HepG2 (cell line): ENCODE data around the gene SETD7. TPM values are rescaled to one million over a fixed set of nuclear protein-coding genes. Genes with fewer than 3 reads are reported as not detected.
A peak's percentile ranks its signal among the peaks of the same experiment; 100 is the strongest.

Experiments used
- ATAC-seq: fragments of 200-7000 bp; cut with Tn5 transposase; 3 replicates; pipeline ENCODE4 v1.9.1; 2020; ENCODE audit warnings: mild to moderate bottlenecking, moderate library complexity
- BruUV-seq: library from RNA; stranded (reverse); fragments of 400-500 nt; replicated peaks from 2 replicates; lab custom pipeline; 2021; lab: Mats Ljungman, UMichigan
- CTCF ChIA-PET: fragments of 300-600 bp; formaldehyde crosslinking; extraction: SDS; loops from one replicate; lab custom pipeline; 2021; ENCODE audit warnings: low total read pairs, inconsistent platforms, low intra/inter-chr PET ratio; lab: Yijun Ruan, JAX
- POLR2A ChIA-PET: fragments of 350-600 bp; sonication (Branson Sonifier 250); formaldehyde crosslinking; loops from one replicate; lab custom pipeline; 2020; ENCODE audit warnings: antibody characterized with exemption, inconsistent platforms; lab: Yijun Ruan, JAX
- DNase-seq: peaks from one replicate; pipeline ENCODE4 v3.0.0-alpha.2; 2015; ENCODE audit warnings: low spot score
- FAIRE-seq: peaks from 3 replicates; lab custom pipeline; 2011; peaks lifted over from hg19 to GRCh38; lab: Jason Lieb, UNC
- H2AFZ ChIP-seq: one replicate; pipeline ENCODE4 v1.6.1; 2011; ENCODE audit warnings: low read length, inconsistent platforms
- H3K27ac ChIP-seq: fragments of 300-600 bp; 3 replicates; pipeline ENCODE4 v1.8.0; 2011; ENCODE audit warnings: mixed run types, mild to moderate bottlenecking, mixed read lengths, low read length, inconsistent platforms; ENCODE audit not compliant: insufficient read depth; ENCODE audit errors: extremely low read length
- H3K27me3 ChIP-seq, 2 experiments: fragments of 200-600 bp in 1 of 2; 2 replicates in 1 of 2; 3 replicates in 1 of 2; pipeline versions ENCODE4 v1.6.0 to v1.8.0; 2011; ENCODE audit warnings: low read length in 2 of 2, mild to moderate bottlenecking in 2 of 2, moderate library complexity in 2 of 2, inconsistent platforms in 1 of 2; ENCODE audit not compliant: insufficient read depth in 2 of 2, control insufficient read depth in 1 of 2
- H3K36me3 ChIP-seq, 2 experiments: fragments of 200-600 bp in 1 of 2; replicated peaks in 1 of 2; 2 replicates in 1 of 2; 3 replicates in 1 of 2; pipeline versions ENCODE4 v1.5.1 to v1.8.0; 2011; ENCODE audit warnings: low read length in 2 of 2, inconsistent platforms in 1 of 2; ENCODE audit not compliant: insufficient read depth in 2 of 2, control insufficient read depth in 1 of 2
- H3K4me1 ChIP-seq: 2 replicates; pipeline ENCODE4 v1.5.1; 2012; ENCODE audit warnings: low read length, inconsistent platforms; ENCODE audit not compliant: insufficient read depth
- H3K4me2 ChIP-seq: 2 replicates; pipeline ENCODE4 v1.6.0; 2011; ENCODE audit warnings: low read depth, low read length, inconsistent platforms
- H3K4me3 ChIP-seq, 3 experiments: fragments of 200-600 bp in 1 of 3; sonication (generic), shearing (Covaris generic) in 1 of 3; replicated peaks in 1 of 3; 2 replicates each; pipeline ENCODE4 v1.5.1; 2011 to 2016; ENCODE audit warnings: low read length in 3 of 3, inconsistent platforms in 2 of 3, low read depth in 2 of 3, mild to moderate bottlenecking in 2 of 3, control low read depth in 1 of 3, mixed read lengths in 1 of 3; ENCODE audit not compliant: insufficient read depth in 1 of 3
- H3K79me2 ChIP-seq: one replicate; pipeline ENCODE4 v1.6.1; 2011; ENCODE audit warnings: low read length, inconsistent platforms; ENCODE audit not compliant: insufficient read depth
- H3K9ac ChIP-seq: 2 replicates; pipeline ENCODE4 v1.6.0; 2011; ENCODE audit warnings: mild to moderate bottlenecking, low read depth, low read length, inconsistent platforms; ENCODE audit not compliant: insufficient read depth
- H3K9me3 ChIP-seq: 2 replicates; pipeline ENCODE4 v1.5.1; 2012; ENCODE audit warnings: mild to moderate bottlenecking, low read length
- H4K20me1 ChIP-seq: 2 replicates; pipeline ENCODE4 v1.6.0; 2011; ENCODE audit warnings: inconsistent platforms, mild to moderate bottlenecking, low read length, moderate library complexity; ENCODE audit not compliant: insufficient read depth
- BRF2 ChIP-seq: sonication (generic); formaldehyde crosslinking; IDR thresholded peaks from 2 replicates; pipeline ENCODE4 v1.8.1; 2022; ENCODE audit warnings: mild to moderate bottlenecking, missing genetic modification reagents
- ELF3 ChIP-seq: IDR thresholded peaks from 2 replicates; pipeline ENCODE4 v1.6.1; 2016; ENCODE audit warnings: missing genetic modification reagents, missing compliant biosample characterization
- GLI4 ChIP-seq: sonication (generic); formaldehyde crosslinking; IDR thresholded peaks from 2 replicates; pipeline ENCODE4 v1.5.1; 2020; ENCODE audit warnings: missing genetic modification reagents, mild to moderate bottlenecking, moderate library complexity, borderline replicate concordance
- PITX1 ChIP-seq: sonication (generic); formaldehyde crosslinking; IDR thresholded peaks from 2 replicates; pipeline ENCODE4 v1.5.1; 2020; ENCODE audit warnings: mild to moderate bottlenecking, missing genetic modification reagents
- PTBP1 ChIP-seq: fragments of 200-400 bp; formaldehyde crosslinking; IDR thresholded peaks from 2 replicates; pipeline ENCODE4 v1.6.1; 2018; ENCODE audit warnings: low read length, low read depth; ENCODE audit not compliant: poor library complexity, severe bottlenecking
- RAD21 ChIP-seq: fragments of 450-650 bp; formaldehyde crosslinking; IDR thresholded peaks from 2 replicates; pipeline ENCODE4 v1.5.0; 2020; ENCODE audit warnings: mild to moderate bottlenecking
- SAFB2 ChIP-seq: sonication (generic); formaldehyde crosslinking; IDR thresholded peaks from 2 replicates; pipeline ENCODE4 v1.5.1; 2020; ENCODE audit warnings: missing genetic modification reagents, low read depth, mild to moderate bottlenecking, borderline replicate concordance
- TOE1 ChIP-seq: sonication (generic); formaldehyde crosslinking; IDR thresholded peaks from 2 replicates; pipeline ENCODE4 v1.4.0; 2020; ENCODE audit warnings: mild to moderate bottlenecking, missing genetic modification reagents
- ZNF264 ChIP-seq: sonication (generic); formaldehyde crosslinking; IDR thresholded peaks from 2 replicates; pipeline ENCODE4 v1.4.0; 2020; ENCODE audit warnings: missing genetic modification reagents
- ZNF652 ChIP-seq: IDR thresholded peaks from 2 replicates; pipeline ENCODE4 v1.6.1; 2016; ENCODE audit warnings: low read depth, borderline replicate concordance
- ZNF850 ChIP-seq: sonication (generic); formaldehyde crosslinking; conservative IDR thresholded peaks from 2 replicates; pipeline ENCODE4 v1.9.0; 2021; ENCODE audit warnings: mild to moderate bottlenecking, missing genetic modification reagents
- WGBS: methylation state at CpG from one replicate; pipeline ENCODE4 v1.1.6; 2017; ENCODE audit warnings: low lambda C conversion rate; 5-methylcytosine and 5-hydroxymethylcytosine counted together
- in situ Hi-C: cut with HindIII; loops from 2 replicates; pipeline ENCODE4 v1.10.0; 2017; ENCODE audit warnings: low pct_unique_long_range_greater_than_20kb; ENCODE audit not compliant: extremely low pct_ligation_motif_present
- intact Hi-C: fragments of 100-400 bp; cut with micrococcal nuclease; formaldehyde crosslinking; loops from one replicate; pipeline ENCODE4 v1.10.0; 2022; ENCODE audit not compliant: unreplicated experiment
- polyA plus RNA-seq, 8 experiments: library from polyadenylated mRNA; depleted of rRNA in 3 of 8; stranded (reverse) in 7 of 8; unstranded in 1 of 8; fragments of >200 nt; fragmentation: Illumina TruSeq in 4 of 8; extraction: Trizol in 4 of 8; gene quantifications; 2 replicates each; pipeline versions ENCODE4 v1.2.1 to v1.2.3, GENCODE V29; 2011 to 2016; ENCODE audit warnings: low read depth in 4 of 8, missing spikeins in 1 of 8, mixed read lengths in 1 of 8; ENCODE audit not compliant: insufficient read depth in 1 of 8
- total RNA-seq, 5 experiments: library from RNA; depleted of rRNA; stranded (reverse); fragments of >200 nt; fragmentation: Illumina TruSeq; extraction: Trizol; gene quantifications; 2 replicates each; pipeline ENCODE4 v1.2.3, GENCODE V29; 2016; ENCODE audit warnings: low read depth in 1 of 5

Gene SETD7
- total and polyA plus RNA-seq, 2 of the 13 experiments (the other 11 are each of a cell fraction or from before 2014, with no cell fraction given): 0.08 to 0.22 TPM

DNA sequence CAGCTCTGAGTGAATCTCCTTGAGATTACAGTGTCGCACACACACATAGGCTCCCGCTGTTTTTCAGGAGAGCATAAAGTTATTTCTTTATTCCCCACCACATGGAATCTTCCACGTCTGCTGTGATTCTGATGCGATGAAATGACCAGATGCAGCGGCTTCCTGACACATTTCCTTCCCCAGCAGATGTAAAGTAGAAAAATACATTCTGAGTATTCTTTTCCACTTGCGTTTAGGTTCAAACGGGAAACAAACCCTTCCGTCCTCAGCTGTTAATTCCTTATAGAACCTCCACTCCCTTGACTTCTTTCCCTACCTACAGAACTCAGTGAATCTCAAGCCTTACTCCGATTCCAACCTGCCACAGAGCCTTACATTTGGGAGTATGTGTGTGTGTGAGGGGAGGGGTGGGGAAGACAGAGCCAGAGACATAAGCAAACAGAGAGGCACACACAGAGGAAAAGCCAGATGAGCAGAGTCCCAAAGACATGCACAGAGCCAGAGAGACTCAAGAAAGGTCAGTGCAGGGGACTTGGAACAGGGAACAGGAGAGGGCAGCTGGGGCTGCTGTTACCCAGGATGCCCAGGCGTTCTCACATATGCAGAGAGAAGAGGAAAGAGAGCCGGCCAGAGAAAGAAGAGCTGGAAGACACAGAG is 47.3 kb downstream of the SETD7 start:
- no peaks in the 10 kb centered on the region for H3K4me1 ChIP-seq
- no peaks in the 10 kb centered on the region for H3K9me3 ChIP-seq
- TF ChIP-seq ZNF850 (CRISPR knock-in tag) (no peak), ELF3 (CRISPR knock-in tag) (no peak), TOE1 (CRISPR knock-in tag) (no peak), PITX1 (CRISPR knock-in tag) (no peak), ZNF652 (CRISPR knock-in tag) (no peak), ZNF264 (CRISPR knock-in tag) (no peak), BRF2 (CRISPR knock-in tag) (no peak)
- WGBS: 78% methylated on average over 11 of the region's 11 CpGs
- ATAC-seq (peak; percentile 26; the same call in 1 of the 3 replicates), DNase-seq (no peak), FAIRE-seq (no peak)
- no peak overlapping the region for H3K27ac ChIP-seq
- H3K4me3 ChIP-seq: no peak overlapping the region
- no peaks in the 10 kb centered on the region for H3K36me3 ChIP-seq
- intact Hi-C loops (loop anchor here (1.0 kb wide), 1 partner anchor 92 kb away; no protein-coding TSS in a partner anchor), in situ Hi-C loops (loop anchor here (10.0 kb wide), 1 partner anchor 94 kb away; no protein-coding TSS in a partner anchor)
- H2AFZ ChIP-seq: no peak overlapping the region
- H3K4me2 ChIP-seq: no peak overlapping the region
- H4K20me1 ChIP-seq: no peaks in the 10 kb centered on the region
- no peaks in the 10 kb centered on the region for H3K79me2 ChIP-seq
- H3K9ac ChIP-seq: no peak overlapping the region
- ChIA-PET POLR2A (no interaction called here), CTCF (no interaction called here)
- BruUV-seq: no TSS peak
- no peaks in the 10 kb centered on the region; a peak in 1 of 5 replicates for H3K27me3 ChIP-seq

- H3K4me3 ChIP-seq: no peak overlapping the region
- no peaks in the 10 kb centered on the region for H3K79me2 ChIP-seq
- in situ Hi-C loops: loop anchor here (10.0 kb wide), 1 partner anchor 92 kb away; no protein-coding TSS in a partner anchor
- H3K9ac ChIP-seq: no peak overlapping the region
- BruUV-seq: no TSS peak
- ChIA-PET CTCF (no interaction called here), POLR2A (no interaction called here)
- no peaks in the 10 kb centered on the region for H3K36me3 ChIP-seq
- H3K9me3 ChIP-seq: no peaks in the 10 kb centered on the region
- no peaks in the 10 kb centered on the region; a peak in 1 of 5 replicates for H3K27me3 ChIP-seq
- H4K20me1 ChIP-seq: no peaks in the 10 kb centered on the region
- H3K4me2 ChIP-seq: no peak overlapping the region
- peaks cover 8% of the 10 kb centered on the region; the same call in 1 of the 2 replicates for H3K4me1 ChIP-seq
- H3K27ac ChIP-seq: no peak overlapping the region
- 65% methylated on average over 5 of the region's 9 CpGs for WGBS
- FAIRE-seq: no peak
- no peak for ATAC-seq
- no peak for TF ChIP-seq PTBP1
- no peak for TF ChIP-seq SAFB2 (CRISPR knock-in tag)
- no peak for TF ChIP-seq GLI4 (CRISPR knock-in tag)
- no peak for TF ChIP-seq RAD21 (CRISPR knock-in tag)
- H2AFZ ChIP-seq: no peak overlapping the region
- no peak for DNase-seq
- intact Hi-C loops: no loop called here
These were observed 49.2 kb downstream of the SETD7 start for GRCh38 chr4:139506774-139507173.
